Neuron (in vitro differentiated cells): ENCODE results near the gene KLHL29.
"Not testable (repeated sequence)": the region's sequence is repeated elsewhere in the genome, so short reads cannot be mapped to it uniquely, and the experiment has no call there.

Source experiments
- H2AFZ ChIP-seq: one replicate; pipeline ENCODE4 v1.6.1; 2013; ENCODE audit warnings: low read depth, mild to moderate bottlenecking, inconsistent platforms, low read length, moderate library complexity
- H3K27me3 ChIP-seq: one replicate; pipeline ENCODE4 v1.6.1; 2013; ENCODE audit warnings: low read length; ENCODE audit not compliant: insufficient read depth
- H3K36me3 ChIP-seq: one replicate; pipeline ENCODE4 v1.6.1; 2013; ENCODE audit warnings: low read length; ENCODE audit not compliant: insufficient read depth
- H3K4me1 ChIP-seq: one replicate; pipeline ENCODE4 v1.6.1; 2013; ENCODE audit warnings: low read length; ENCODE audit not compliant: insufficient read depth
- H3K4me3 ChIP-seq: 2 replicates; pipeline ENCODE4 v1.5.1; 2013; ENCODE audit warnings: mild to moderate bottlenecking, low read length, moderate library complexity
- H3K9me3 ChIP-seq: one replicate; pipeline ENCODE4 v1.6.1; 2013; ENCODE audit warnings: low read length

Gene KLHL29

DNA sequence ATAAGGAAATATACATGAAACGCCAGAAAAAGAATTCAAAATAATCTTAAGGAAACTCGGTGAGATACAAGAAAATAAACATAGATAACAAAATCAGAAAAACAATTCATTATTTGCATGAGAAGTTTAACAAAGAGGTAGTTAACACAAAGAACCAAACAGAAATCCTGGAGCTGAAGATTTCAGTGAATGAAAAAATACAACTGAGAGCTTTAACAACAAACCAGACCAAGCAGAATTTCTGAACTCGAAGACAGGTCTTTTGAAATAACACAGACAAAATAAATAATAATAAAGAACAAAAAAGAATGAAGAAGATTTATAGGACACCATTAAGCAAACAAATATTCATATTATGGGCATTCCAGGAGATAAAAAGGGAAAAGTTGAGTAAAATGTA, 337.3 kb downstream of the KLHL29 start:
- Histone ChIP-seq H3K9me3 (peaks cover 17% of the 10 kb centered on the region), H3K27me3 (no peaks in the 10 kb centered on the region), H3K4me3 (no peak overlapping the region), H3K4me1 (no peaks in the 10 kb centered on the region), H3K36me3 (no peaks in the 10 kb centered on the region), H2AFZ (no peak overlapping the region)

DNA sequence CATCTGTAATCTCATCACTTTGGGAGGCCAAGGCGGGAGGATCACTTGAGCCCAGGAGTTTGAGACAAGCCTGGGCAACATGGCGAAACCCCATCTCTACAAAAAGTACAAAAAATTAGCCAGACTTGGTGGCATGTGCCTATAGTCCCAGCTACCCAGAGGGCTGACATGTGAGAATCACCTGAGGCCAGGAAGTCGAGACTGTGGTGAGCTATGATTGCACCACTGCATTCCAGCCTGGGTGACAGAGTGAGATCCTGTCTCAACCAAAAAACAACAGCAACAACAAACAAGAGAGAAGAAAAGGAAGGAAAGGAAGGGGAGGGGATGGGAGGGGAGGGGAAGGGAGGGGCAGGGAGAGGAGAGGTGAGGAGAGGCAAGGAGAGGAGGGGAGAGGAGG, 338.1 kb downstream of the KLHL29 start:
- not testable (repeated sequence) for H2AFZ ChIP-seq, H3K4me3 ChIP-seq, H3K27me3 ChIP-seq, H3K36me3 ChIP-seq, H3K4me1 ChIP-seq
- peaks cover 17% of the 10 kb centered on the region for H3K9me3 ChIP-seq

DNA sequence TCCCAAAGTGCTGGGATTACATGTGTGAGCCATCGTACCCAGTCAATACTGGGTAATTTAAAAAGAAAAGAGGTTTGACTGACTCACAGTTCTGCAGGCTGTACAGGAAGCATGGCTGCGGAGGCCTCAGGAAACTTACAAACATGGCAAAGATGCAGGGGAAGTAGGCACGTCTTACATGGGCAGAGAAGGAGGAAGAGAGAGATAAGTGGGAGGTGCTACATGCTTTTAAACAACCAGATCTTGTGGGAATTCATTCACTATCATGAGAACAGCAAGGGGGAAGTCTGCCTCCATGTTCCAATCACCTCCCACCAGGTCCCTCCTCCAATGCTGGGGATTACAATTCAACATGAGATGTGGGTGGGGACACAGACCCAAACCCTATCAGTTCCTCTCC, 349.4 kb downstream of the KLHL29 start:
- Histone ChIP-seq H3K9me3 (peaks cover 9% of the 10 kb centered on the region), H3K27me3 (no peaks in the 10 kb centered on the region), H2AFZ (no peak overlapping the region), H3K4me3 (no peak overlapping the region), H3K4me1 (no peaks in the 10 kb centered on the region), H3K36me3 (peaks cover 4% of the 10 kb centered on the region)

- H2AFZ ChIP-seq, H3K4me1 ChIP-seq, H3K9me3 ChIP-seq, H3K36me3 ChIP-seq, H3K4me3 ChIP-seq, H3K27me3 ChIP-seq: not testable (repeated sequence)
These were observed 351.8 kb downstream of the KLHL29 start for GRCh38 chr2:23736783-23737182.

DNA sequence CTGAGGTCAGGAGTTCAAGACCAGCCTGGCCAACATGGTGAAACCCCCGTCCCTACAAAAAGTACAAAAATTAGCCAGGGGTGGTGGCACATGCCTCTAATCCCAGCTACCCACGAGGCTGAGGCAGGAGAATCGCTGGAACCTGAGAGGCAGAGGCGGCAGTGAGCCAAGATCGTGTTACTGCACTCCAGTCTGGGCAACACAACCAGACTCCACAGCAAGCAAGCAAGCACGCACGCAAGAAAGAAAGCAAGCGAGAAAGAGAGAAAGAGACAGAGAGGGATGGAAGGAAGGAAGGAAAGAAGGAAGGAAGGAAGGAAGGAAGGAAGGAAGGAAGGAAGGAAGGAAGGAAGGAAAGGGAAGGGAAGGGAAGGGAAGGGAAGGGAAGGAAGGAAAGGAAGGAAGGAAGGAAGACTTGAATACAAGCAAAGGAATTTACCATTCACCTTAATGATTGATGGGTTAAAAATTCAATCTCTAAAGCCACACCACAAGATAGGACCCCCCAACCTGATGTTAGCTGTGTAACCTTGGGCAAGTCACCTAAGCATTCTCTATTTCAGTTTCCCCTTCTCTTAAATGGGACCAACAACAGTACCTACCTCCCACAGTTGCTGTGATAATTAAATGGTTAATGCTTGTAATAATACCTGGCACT, 360.2 kb downstream of the KLHL29 start:
- Histone ChIP-seq H3K4me3 (no peak overlapping the region), H3K36me3 (peaks cover 2% of the 10 kb centered on the region), H3K4me1 (no peaks in the 10 kb centered on the region), H3K9me3 (peaks cover 3% of the 10 kb centered on the region), H2AFZ (no peak overlapping the region), H3K27me3 (no peaks in the 10 kb centered on the region)

DNA sequence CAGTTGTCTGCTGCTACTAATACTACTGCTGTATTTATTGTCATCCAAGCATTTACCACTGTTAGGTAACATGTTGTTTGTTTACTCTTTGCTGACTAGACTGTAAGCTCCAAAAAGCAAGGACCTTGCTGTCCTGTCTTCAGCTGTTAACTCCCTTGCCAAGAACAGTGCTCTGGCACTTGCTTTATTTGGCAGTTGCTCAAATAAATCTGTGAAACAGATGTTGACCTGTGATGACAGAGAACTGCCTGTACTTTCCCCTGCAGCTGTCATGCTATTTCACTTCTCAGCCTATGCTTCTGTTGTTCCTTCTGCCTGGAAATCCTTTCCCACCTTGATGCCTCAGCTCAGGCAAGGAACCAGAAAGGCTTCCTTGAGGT, 360.7 kb downstream of the KLHL29 start:
- no peaks in the 10 kb centered on the region for H3K4me1 ChIP-seq
- H3K27me3 ChIP-seq: no peaks in the 10 kb centered on the region
- no peak overlapping the region for H3K4me3 ChIP-seq
- H2AFZ ChIP-seq: no peak overlapping the region
- H3K9me3 ChIP-seq: peaks cover 3% of the 10 kb centered on the region
- H3K36me3 ChIP-seq: peaks cover 7% of the 10 kb centered on the region

DNA sequence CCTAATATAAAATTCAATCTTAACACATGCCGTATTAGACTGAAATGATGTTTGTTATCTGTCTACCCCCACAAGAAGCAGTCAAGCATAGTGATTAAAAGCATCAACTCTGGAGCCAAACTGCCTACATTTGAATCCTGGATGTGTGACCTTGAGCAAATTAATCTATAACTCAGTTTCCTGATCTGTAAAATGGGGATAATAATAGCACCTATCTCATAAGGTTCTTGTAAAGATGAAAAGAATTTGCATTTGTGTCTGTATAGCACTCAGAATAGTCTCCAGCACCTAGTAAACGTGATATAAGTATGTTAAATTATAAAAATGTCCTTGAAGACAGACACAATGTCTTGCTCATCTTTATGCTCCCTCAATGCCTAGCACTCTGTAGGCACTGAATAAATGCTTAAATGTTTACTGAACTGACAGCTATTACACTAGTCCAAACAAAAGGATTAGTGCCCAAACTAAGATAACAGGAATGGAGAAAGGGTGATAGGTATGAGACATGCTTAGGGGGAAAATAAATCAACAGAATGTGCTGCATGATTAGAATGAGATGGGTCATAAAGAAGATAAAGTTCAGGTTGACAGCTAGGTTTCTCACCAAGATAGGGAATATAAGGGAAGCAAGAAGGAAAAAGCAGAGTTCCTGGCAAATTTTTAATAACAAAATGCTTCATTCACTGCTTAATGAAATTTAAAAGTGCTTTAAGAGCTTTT, 361.3 kb downstream of the KLHL29 start:
- H2AFZ ChIP-seq: no peak overlapping the region
- no peaks in the 10 kb centered on the region for H3K4me1 ChIP-seq
- H3K9me3 ChIP-seq: peaks cover 3% of the 10 kb centered on the region
- H3K36me3 ChIP-seq: peaks cover 11% of the 10 kb centered on the region
- no peaks in the 10 kb centered on the region for H3K27me3 ChIP-seq
- no peak overlapping the region for H3K4me3 ChIP-seq

DNA sequence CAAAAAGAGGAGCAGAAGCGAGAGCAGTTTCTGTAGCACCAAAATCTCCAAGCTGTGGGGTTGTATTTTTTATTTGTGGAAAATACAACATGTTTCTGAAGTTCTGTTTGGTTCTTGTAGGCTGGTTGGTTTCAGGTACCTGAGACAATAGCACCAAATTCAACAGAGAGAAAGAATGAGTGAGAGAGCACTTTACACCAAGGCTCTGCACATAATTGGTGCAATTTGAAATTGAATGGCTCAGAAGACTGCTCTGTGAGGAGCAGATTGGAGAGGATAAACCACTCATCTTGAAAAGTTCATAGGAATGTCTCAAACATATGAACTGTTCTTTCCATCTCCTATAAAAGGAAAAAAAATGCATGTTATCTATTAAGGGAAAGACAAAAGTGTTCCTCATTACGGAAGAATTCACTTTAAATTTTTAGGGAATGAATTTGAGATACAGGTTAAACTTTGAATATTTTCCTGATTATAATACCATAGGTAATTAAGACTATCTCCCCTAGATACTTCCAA, 366.8 kb downstream of the KLHL29 start:
- Histone ChIP-seq H3K4me1 (no peaks in the 10 kb centered on the region), H3K27me3 (no peaks in the 10 kb centered on the region), H3K4me3 (no peak overlapping the region), H2AFZ (no peak overlapping the region), H3K9me3 (no peaks in the 10 kb centered on the region), H3K36me3 (peaks cover 42% of the 10 kb centered on the region)

DNA sequence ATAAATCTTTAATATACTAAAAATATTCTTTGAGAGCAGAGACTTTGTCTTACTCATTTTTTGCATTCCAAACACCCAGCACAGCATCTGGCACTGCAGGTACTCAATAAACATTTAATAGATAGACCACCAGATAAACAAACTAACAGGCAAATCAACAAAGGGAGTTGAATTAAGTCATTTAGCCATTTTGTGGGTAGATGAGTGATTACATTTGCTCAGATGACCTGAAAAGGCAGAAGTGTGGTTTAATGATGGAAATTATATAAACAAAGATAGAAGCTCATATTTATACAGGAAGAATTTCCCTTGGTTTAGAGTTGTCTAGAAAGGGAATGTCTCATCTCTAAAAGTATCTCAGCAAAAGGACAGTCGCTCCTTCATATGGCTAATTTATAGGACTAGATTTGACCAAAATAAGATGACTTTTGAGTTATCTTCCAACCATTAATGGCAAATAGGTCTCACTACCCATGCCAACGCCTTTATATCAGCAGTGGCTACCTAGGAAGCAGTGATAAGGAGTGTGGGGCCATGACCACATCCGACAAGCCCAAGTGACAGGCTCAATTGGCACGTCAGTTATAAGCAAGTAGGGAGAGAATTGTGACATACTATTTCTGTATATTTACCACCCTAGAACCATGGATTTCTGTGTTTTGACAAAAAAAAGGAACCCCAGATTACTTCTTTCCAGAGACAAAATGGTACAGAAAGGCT, 368.5 kb downstream of the KLHL29 start:
- H3K36me3 ChIP-seq: peaks cover 57% of the 10 kb centered on the region

DNA sequence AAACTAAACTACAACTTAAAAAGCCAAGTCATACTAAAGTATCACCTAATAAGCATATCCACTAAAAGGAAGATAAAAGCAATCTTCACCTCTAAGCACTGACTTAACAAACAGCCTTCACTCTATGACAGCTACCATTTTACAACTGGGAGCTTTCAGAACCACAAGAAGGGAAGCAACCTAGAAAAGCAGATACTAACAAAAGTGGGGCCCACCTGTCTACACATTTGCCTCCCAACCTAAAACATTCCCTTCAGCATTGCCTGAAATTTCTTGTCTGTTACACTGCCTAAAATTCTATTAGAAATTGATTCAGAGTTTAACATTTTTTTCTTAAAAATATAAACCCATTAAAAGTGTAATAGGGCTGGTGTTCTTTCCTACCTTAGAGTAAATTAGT, 370.0 kb downstream of the KLHL29 start:
- Histone ChIP-seq H3K36me3 (peaks cover 65% of the 10 kb centered on the region), H3K27me3 (no peaks in the 10 kb centered on the region), H2AFZ (no peak overlapping the region), H3K4me1 (no peaks in the 10 kb centered on the region), H3K4me3 (no peak overlapping the region), H3K9me3 (no peaks in the 10 kb centered on the region)

More for the DNA sequence above, 368.5 kb downstream of the KLHL29 start:
- no peaks in the 10 kb centered on the region for H3K9me3 ChIP-seq
- H3K4me1 ChIP-seq: no peaks in the 10 kb centered on the region
- H3K4me3 ChIP-seq: no peak overlapping the region
- no peak overlapping the region for H2AFZ ChIP-seq
- no peaks in the 10 kb centered on the region for H3K27me3 ChIP-seq

DNA sequence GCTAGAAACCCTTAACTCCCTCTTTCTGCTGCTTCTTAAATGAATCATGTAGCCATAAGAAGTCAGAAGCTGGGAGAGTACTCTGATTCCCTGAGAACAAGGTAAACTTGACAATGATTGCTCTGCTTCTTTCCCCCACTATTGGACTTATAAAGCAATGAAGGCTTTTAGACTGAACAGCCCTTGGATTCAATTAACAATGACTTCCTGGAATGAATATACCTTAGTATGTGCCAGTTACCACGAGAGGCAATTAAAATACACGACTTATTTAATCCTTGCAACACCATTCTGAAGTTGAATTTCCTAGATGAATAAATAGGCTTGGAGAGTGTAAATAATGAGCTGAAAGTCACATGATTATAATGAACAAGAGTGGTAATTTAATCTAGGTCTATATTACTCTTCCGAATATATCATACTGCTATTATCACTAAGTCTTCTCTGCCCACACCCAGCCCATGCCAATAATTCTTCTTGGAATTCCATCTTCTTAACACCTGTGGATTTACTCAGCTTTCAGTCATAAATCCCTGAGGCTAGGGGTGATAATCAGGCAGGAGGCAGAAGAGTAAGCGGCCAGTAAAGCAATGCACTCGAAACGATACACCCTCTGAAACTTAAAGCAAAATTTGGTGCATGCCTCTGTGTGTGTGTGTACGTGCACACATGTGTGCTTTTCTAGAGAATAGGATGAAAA, 371.8 kb downstream of the KLHL29 start:
- H3K4me3 ChIP-seq: no peak overlapping the region
- no peaks in the 10 kb centered on the region for H3K27me3 ChIP-seq
- no peak overlapping the region for H2AFZ ChIP-seq
- H3K36me3 ChIP-seq: peaks cover 59% of the 10 kb centered on the region
- H3K4me1 ChIP-seq: no peaks in the 10 kb centered on the region
- no peaks in the 10 kb centered on the region for H3K9me3 ChIP-seq

DNA sequence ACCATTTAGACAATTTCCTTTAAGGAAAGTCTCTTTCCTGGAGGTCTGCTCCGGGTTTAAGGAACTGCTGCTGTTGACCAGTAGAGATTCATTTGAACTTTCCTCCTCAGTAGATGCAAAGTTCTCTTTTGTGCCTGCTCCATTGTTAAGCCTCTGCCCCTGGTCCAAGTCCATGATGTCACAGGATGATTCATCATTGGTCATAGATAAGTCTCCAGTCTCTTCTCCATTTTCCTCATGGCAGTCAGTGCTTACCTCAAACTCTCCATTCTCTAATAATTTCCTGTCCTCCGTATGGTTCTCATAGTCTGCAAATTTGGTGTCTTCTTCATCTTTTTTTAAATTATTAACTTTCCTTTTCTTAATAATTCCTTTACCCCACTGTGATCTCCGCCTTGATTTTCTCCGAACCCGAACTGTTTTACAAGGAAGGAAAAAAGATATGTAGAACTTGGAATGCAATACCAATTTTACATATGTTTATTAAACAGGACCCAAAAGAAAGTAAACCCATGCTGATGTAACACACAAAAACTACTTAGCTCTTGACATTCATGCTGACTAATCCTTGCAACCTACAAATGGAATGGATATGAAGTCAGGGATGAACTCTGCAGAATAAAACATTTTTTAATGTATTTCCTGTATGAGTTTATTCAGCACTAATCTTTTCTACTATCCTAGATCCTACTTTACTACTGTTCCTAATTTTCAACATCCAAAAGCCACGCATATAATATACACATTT, 372.9 kb downstream of the KLHL29 start:
- no peaks in the 10 kb centered on the region for H3K4me1 ChIP-seq

More for the DNA sequence above, 372.9 kb downstream of the KLHL29 start:
- H3K4me3 ChIP-seq: no peak overlapping the region
- peaks cover 56% of the 10 kb centered on the region for H3K36me3 ChIP-seq
- H3K27me3 ChIP-seq: no peaks in the 10 kb centered on the region
- no peak overlapping the region for H2AFZ ChIP-seq
- no peaks in the 10 kb centered on the region for H3K9me3 ChIP-seq
